ENCODE results near the gene DAB2IP. TPM values are rescaled to one million over a fixed set of nuclear protein-coding genes. Genes with fewer than 3 reads are reported as not detected.
"Not testable (repeated sequence)": the region's sequence is repeated elsewhere in the genome, so short reads cannot be mapped to it uniquely, and the experiment has no call there.

DAB2IP gene
- total RNA-seq, 1 donor from 2014 or later = 71.6 TPM

DNA sequence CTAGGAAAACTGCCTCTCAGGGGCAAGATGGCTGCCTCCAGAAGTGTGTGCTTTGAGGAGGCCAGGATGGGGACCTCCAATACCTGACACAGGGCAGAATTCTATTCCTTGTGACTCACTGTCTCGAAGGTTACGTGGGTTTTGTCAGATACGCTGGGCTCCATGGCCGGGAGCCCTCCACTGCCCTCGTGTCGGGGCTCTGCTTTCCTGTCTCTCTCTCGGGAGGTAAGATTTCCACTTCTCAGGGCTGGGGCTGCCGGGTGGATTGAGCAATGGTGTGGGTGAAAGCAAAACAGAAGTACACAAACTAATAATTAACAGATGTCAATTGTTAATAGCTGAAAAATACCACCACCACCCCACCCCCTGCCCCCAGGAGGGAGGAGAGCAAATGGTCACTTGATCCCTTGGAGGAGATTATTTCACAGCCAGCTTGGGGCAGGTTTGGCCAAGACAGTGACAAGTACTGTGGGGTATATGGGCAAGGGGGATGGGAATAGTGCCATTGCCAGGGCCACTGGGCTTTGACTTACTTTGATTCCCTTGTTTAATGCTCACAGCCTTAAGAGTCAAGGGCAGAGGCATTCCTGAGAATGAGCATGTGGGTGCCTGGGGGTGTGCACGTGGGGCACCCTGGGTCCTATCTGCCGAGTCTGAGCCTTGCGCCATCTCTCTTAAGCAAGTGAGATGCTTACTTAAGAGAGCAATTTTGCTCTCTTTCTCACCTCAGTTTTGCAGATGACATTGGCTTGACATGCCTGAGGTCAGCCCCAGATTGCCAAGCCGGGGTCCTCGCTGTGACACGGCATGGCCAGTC is 28.8 kb upstream of the DAB2IP start:
- Histone ChIP-seq H3K9me3 (no peaks in the 10 kb centered on the region), H3K4me1 (no peaks in the 10 kb centered on the region), H3K36me3 (no peaks in the 10 kb centered on the region), H3K27me3 (no peaks in the 10 kb centered on the region), H3K4me3 (no peak overlapping the region), H3K27ac (no peak overlapping the region)
- intact Hi-C loops (cut with DNase I) = no loop called here
- DNase-seq (ENCODE audit: low spot score in 2 of 2) = no peak
- TF ChIP-seq, protein P1, sequence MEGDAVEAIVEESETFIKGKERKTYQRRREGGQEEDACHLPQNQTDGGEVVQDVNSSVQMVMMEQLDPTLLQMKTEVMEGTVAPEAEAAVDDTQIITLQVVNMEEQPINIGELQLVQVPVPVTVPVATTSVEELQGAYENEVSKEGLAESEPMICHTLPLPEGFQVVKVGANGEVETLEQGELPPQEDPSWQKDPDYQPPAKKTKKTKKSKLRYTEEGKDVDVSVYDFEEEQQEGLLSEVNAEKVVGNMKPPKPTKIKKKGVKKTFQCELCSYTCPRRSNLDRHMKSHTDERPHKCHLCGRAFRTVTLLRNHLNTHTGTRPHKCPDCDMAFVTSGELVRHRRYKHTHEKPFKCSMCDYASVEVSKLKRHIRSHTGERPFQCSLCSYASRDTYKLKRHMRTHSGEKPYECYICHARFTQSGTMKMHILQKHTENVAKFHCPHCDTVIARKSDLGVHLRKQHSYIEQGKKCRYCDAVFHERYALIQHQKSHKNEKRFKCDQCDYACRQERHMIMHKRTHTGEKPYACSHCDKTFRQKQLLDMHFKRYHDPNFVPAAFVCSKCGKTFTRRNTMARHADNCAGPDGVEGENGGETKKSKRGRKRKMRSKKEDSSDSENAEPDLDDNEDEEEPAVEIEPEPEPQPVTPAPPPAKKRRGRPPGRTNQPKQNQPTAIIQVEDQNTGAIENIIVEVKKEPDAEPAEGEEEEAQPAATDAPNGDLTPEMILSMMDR (IDR thresholded peaks at IDR 0.05) = no peak

DNA sequence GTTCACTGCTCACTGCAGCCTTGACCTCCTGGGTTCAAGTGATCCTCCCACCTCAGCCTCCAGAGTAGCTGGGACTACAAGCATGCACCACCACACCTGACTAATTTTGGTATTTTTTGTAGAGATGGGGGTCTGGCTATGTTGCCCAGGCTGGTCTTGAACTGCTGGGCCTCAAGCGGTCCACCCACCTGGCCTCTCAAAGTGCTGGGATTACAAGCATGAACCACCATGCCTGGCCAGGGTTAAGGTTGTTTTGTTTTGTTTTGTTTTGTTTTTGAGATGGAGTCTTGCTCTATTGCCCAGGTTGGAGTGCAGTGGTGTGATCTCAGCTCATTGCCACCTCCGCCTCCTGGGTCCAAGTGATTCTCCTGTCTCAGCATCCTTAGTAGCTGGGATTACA is 28.0 kb upstream of the DAB2IP start:
- intact Hi-C loops (cut with DNase I); H3K9me3 ChIP-seq; H3K27me3 ChIP-seq; H3K27ac ChIP-seq; DNase-seq (ENCODE audit: low spot score in 2 of 2); H3K4me3 ChIP-seq; H3K36me3 ChIP-seq; H3K4me1 ChIP-seq: not testable (repeated sequence)

DNA sequence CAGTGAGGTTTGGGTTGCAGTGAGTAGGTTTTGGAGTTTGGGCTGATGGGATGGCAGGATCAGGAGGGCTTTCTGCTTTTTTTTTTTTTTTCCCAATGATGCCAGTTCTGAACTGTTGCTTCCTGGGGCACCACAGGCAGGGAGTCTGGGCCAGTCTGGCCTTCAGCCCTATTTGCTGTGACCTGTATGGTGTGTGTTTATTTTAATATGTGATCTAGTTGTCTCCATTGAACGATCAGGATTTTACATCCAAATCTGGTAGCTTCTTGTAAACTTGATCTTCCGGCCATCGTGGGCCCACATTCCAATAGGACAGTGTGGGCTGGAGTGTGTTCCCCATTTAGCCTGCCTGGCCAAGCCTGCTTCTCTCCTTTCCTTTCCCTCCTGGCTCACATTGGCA is 25.8 kb upstream of the DAB2IP start:
- no peak for DNase-seq (ENCODE audit: low spot score in 2 of 2)
- Histone ChIP-seq H3K4me3 (no peak overlapping the region), H3K9me3 (no peaks in the 10 kb centered on the region), H3K36me3 (no peaks in the 10 kb centered on the region), H3K27me3 (no peaks in the 10 kb centered on the region), H3K4me1 (no peaks in the 10 kb centered on the region), H3K27ac (no peak overlapping the region)
- TF ChIP-seq, protein P1 (IDR thresholded peaks at IDR 0.05) = no peak
- intact Hi-C loops (cut with DNase I) = no loop called here

DNA sequence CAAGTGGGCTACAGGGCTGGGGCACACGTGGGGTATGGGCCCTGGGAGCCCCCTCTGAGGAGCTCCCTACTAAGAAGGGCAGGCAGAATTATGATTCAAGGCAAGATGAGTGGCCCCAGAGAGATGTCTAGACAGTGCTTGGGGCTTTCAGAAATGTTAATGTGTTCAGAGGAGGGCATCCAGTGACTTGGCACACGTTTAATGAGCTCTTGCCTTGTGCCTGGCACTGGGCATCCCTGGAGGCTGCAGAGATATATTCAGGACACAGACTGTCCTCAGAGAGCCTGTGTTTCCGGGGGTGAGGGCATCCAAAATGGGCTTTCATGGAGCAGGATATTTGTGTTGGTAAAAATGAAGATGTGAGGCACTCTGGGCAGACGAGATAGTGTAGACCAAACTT is 25.4 kb upstream of the DAB2IP start:
- H3K4me1 ChIP-seq = no peaks in the 10 kb centered on the region
- intact Hi-C loops (cut with DNase I) = no loop called here
- H3K4me3 ChIP-seq = no peak overlapping the region
- no peak overlapping the region for H3K27ac ChIP-seq
- no peak for DNase-seq (ENCODE audit: low spot score in 2 of 2)
- no peaks in the 10 kb centered on the region for H3K9me3 ChIP-seq
- no peaks in the 10 kb centered on the region for H3K27me3 ChIP-seq
- H3K36me3 ChIP-seq = no peaks in the 10 kb centered on the region
- TF ChIP-seq, protein P1 (IDR thresholded peaks at IDR 0.05) = no peak

DNA sequence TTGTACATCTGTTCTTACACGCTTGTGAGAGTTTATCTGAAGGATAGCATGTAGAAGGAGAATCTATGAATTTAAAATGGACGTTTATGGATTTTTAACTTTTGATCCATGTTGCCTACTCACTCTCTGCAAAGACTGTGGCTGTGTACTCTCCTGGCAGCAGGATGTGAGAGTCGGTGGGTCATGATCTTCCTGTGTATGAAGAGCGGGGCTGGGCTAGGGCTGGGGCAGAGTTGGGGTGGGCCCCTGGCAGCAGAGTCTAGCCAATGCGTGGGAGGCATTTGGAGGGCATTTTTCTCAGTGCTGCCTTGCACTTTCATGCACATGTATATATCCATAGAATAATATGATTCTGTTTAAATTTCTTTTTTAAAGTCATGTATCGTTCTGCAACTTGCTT is 24.0 kb upstream of the DAB2IP start:
- Histone ChIP-seq H3K4me1 (no peaks in the 10 kb centered on the region), H3K9me3 (no peaks in the 10 kb centered on the region), H3K36me3 (no peaks in the 10 kb centered on the region), H3K27ac (no peak overlapping the region), H3K4me3 (no peak overlapping the region), H3K27me3 (no peaks in the 10 kb centered on the region)
- TF ChIP-seq, protein P1 (IDR thresholded peaks at IDR 0.05) = no peak
- no peak for DNase-seq (ENCODE audit: low spot score in 2 of 2)
- intact Hi-C loops (cut with DNase I) = no loop called here

DNA sequence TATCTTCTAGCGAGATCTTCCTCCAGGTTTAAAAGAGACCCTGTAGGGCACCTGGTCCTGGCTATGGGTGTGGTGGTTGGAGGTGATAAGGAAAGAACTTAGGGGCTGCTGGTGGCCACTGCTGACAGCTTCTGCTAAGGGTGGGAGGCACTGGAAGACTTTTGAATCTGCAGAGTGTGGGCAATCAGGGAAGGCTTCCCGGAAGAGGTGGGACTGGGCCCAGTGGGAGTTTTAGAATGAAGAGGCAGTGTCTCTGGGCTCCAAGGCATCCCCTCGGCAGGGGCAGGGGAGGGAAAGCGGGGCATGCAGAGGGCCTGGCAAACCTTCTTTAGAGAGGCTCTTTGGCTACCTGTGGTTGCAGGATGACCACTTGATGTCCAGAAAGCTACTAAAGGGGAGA is 23.0 kb upstream of the DAB2IP start:
- TF ChIP-seq, protein P1 (IDR thresholded peaks at IDR 0.05) = no peak
- Histone ChIP-seq H3K4me3 (no peak overlapping the region), H3K4me1 (no peaks in the 10 kb centered on the region)

More for the DNA sequence above, 23.0 kb upstream of the DAB2IP start:
- intact Hi-C loops (cut with DNase I) = no loop called here
- Histone ChIP-seq H3K9me3 (no peaks in the 10 kb centered on the region), H3K27ac (no peak overlapping the region), H3K27me3 (no peaks in the 10 kb centered on the region), H3K36me3 (no peaks in the 10 kb centered on the region)
- DNase-seq (ENCODE audit: low spot score in 2 of 2) = no peak
